Mesothelial cell of epicardium (in vitro differentiated cells): ENCODE data around the gene ZNF431. TPM values are rescaled to one million over a fixed set of nuclear protein-coding genes. Genes with fewer than 3 reads are reported as not detected.

ENCODE experiments used
- DNase-seq, 2 experiments: peaks; one replicate each; pipeline ENCODE4 v3.0.0; 2021; ENCODE audit warnings: low spot score in 2 of 2; ENCODE audit not compliant: unreplicated experiment in 2 of 2
- H3K27ac Mint-ChIP-seq: 2 replicates; pipeline ENCODE4 v1.8.0; 2021; ENCODE audit warnings: mixed read lengths
- H3K27me3 Mint-ChIP-seq: 2 replicates; pipeline ENCODE4 v1.8.0; 2021; ENCODE audit warnings: low read depth, mixed read lengths
- H3K36me3 Mint-ChIP-seq: 2 replicates; pipeline ENCODE4 v1.8.0; 2021; ENCODE audit warnings: mixed read lengths
- H3K4me1 Mint-ChIP-seq: 2 replicates; pipeline ENCODE4 v1.8.0; 2021; ENCODE audit warnings: mixed read lengths
- H3K4me3 Mint-ChIP-seq: 2 replicates; pipeline ENCODE4 v1.8.0; 2021; ENCODE audit warnings: mild to moderate bottlenecking, moderate library complexity, mixed read lengths
- H3K9me3 Mint-ChIP-seq: 2 replicates; pipeline ENCODE4 v1.8.0; 2021; ENCODE audit warnings: mixed read lengths
- total RNA-seq: library from RNA; stranded (reverse); gene quantifications from 3 replicates; pipeline ENCODE4 v1.2.1, GENCODE V29; 2021
- TF ChIP-seq, protein P1 (sequence below): fragments of 200-600 bp; sonication (generic); IDR thresholded peaks from one replicate; pipeline ENCODE4 v1.5.0; 2021; ENCODE audit warnings: antibody characterized with exemption; ENCODE audit not compliant: unreplicated experiment

Gene ZNF431
- 39.4 to 41.5 TPM (median 39.9 TPM) in 3 replicates for total RNA-seq

DNA sequence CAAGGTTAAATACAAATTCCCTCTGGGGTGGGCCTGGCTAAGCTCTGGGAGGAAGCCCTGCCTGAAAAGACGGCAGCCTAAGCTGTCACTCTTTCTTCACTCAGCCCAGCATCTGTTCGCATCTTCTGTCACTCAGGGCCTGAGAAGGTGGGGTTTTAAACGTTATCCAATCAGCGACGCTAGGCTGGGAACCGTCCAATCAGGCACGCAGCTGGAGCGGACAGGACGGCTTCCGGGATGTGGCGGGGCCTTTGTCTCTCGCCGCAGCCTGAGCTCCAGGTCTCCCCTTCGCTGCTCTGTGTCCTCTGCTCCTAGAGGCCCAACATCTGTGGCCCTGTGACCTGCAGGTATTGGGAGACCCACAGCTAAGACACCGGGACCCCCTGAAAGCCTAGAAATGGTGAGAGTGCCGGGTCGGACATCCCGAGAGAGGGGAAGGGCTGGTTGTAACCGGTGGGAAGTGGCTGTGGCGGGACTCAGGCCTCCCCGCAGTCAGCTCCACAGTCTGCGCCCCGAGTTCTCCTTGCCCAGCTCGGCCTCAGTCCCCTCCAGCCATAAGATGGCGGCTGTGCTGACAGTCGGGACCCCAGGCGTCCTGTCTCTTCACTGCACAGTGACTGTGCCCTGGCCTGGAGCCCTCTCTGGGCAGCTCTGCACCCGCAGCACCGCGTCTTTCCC lies at the start of gene ZNF431:
Gene ZNF431 (plus strand): TSS at position 254 of the 678 bp plus-strand sequence. CDS start 144 bp downstream, at position 398.
- Mint-ChIP-seq H3K36me3 (peaks cover 36% of the 10 kb centered on the region), H3K4me1 (peaks cover 20% of the 10 kb centered on the region), H3K4me3 (peak within 1 kb of the TSS; percentile 99), H3K27ac (peak within 1 kb of the TSS; percentile 100), H3K27me3 (no peaks in the 10 kb centered on the region), H3K9me3 (peaks cover 16% of the 10 kb centered on the region)
- peak; percentile 77 to 82 for DNase-seq
- TF ChIP-seq, protein P1, sequence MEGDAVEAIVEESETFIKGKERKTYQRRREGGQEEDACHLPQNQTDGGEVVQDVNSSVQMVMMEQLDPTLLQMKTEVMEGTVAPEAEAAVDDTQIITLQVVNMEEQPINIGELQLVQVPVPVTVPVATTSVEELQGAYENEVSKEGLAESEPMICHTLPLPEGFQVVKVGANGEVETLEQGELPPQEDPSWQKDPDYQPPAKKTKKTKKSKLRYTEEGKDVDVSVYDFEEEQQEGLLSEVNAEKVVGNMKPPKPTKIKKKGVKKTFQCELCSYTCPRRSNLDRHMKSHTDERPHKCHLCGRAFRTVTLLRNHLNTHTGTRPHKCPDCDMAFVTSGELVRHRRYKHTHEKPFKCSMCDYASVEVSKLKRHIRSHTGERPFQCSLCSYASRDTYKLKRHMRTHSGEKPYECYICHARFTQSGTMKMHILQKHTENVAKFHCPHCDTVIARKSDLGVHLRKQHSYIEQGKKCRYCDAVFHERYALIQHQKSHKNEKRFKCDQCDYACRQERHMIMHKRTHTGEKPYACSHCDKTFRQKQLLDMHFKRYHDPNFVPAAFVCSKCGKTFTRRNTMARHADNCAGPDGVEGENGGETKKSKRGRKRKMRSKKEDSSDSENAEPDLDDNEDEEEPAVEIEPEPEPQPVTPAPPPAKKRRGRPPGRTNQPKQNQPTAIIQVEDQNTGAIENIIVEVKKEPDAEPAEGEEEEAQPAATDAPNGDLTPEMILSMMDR = no peak

DNA sequence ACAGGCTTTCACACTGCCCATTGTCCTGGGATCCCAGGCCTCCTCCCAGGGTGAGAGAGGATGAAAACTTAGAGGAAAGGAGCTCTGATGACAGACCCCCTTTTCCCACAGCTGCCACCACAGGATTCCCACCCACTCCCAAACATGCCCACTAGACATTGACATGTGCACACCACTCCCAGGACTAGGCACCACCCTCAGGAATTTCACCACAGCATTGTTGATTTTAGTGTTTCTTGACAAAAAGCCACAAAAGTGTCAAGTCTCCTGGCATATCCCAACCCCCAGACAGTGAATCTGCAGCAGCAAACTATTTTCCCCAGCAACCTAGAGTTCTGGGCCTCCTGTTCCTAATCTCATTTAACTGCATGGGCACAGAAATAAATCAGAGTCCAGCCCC lies 49.7 kb upstream of the ZNF431 start:
- Mint-ChIP-seq H3K9me3 (no peaks in the 10 kb centered on the region), H3K36me3 (peaks cover 30% of the 10 kb centered on the region), H3K4me1 (peaks cover 38% of the 10 kb centered on the region), H3K27me3 (no peaks in the 10 kb centered on the region), H3K27ac (peak overlapping the region; percentile 81), H3K4me3 (no peak overlapping the region)
- DNase-seq = no peak
- TF ChIP-seq, protein P1 = no peak

DNA sequence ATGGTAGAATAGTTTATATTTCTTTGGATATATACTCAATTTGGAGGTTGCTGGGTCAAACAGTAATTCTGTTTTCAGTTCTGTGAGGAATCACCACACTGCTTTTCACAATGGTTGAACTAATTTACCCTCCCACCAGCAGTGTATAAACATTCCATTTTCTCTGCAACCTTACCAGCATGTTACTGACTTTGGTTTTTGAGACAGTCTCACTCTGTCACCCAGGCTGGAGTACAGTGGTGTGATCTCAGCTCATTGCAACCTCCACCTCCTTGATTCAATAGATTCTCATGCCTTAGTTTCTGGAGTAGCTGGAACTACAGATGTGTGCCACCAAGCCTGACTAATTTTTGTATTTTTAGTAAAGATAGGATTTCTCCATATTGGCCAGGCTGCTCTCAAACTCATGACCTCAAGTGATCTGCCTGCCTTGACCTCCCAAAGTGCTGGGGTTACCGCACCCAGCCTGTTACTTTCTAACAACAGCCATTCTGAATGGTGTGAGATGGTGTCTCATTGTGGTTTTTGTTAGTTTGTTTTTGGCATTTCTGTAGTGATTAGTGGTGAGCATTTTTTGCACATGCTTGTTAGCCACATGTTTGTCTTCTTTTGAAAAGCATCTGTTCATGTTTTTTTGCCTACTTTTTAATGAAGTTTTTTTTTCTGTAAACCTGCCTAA lies 47.4 kb upstream of the ZNF431 start:
- H3K4me1 Mint-ChIP-seq = peaks cover 54% of the 10 kb centered on the region
- peaks cover 28% of the 10 kb centered on the region for H3K36me3 Mint-ChIP-seq
- DNase-seq = no peak
- H3K27me3 Mint-ChIP-seq = no peaks in the 10 kb centered on the region
- peak overlapping the region; percentile 74 for H3K27ac Mint-ChIP-seq
- TF ChIP-seq, protein P1 = no peak
- H3K4me3 Mint-ChIP-seq = no peak overlapping the region
- H3K9me3 Mint-ChIP-seq = no peaks in the 10 kb centered on the region

DNA sequence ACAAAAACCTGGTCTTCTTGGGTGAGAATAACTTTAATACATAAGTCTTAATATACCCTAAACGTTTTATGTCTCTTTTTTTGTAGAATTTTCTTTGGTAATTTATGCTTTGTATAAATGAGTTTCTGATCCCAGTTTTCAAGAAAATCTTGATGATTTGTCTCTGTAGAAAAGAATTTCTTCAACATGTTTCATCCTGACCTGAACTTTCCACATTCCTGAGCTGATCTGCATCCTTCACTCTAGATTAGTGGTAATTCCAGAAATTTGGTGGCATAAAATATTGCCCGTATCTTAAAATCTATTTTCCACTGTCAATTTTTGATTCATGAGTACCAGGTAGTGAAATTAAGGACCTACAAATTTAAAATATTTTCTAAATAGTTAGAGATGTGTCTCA lies 43.5 kb upstream of the ZNF431 start:
- H3K27me3 Mint-ChIP-seq = no peaks in the 10 kb centered on the region
- H3K4me1 Mint-ChIP-seq = peaks cover 52% of the 10 kb centered on the region
- H3K9me3 Mint-ChIP-seq = no peaks in the 10 kb centered on the region
- TF ChIP-seq, protein P1 = no peak
- H3K27ac Mint-ChIP-seq = peak overlapping the region; percentile 94
- no peak for DNase-seq
- peaks cover 29% of the 10 kb centered on the region for H3K36me3 Mint-ChIP-seq
- H3K4me3 Mint-ChIP-seq = no peak overlapping the region

DNA sequence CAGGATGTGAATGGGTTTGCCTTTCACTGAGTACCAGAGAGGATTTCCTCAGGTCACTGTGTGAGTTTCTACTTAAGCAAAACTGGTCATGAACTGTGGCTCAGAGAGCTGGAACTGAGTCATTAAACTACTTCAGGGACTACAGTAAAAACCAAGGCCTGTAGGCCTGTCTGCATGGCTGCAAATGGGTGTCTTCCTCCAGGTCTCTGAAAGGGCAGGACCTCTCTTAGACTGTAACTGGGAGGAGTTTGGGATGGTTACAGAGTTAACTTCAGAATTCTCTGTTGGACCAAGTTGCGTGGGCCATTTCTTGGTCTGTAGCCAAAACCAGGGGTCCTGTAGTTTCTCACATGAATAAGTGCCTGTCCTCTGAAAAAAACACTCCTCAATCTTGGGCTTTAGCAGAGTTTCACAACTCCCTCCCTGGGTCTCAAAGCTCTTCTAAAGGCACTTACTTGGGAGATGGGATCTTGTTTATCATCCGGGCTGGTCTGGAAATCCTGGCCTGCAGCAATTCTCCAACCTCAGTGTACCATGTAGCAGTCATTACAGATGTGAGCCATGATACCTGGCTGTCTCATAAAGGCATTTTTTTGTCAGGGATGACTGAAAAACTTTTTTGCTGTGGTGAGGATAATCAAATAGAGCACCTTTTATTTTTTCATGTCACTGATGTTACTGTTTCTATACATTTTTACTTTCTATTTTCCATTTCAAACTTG lies 40.2 kb upstream of the ZNF431 start:
- peak overlapping the region; percentile 78 for H3K27ac Mint-ChIP-seq
- H3K27me3 Mint-ChIP-seq = no peaks in the 10 kb centered on the region
- TF ChIP-seq, protein P1 = no peak
- peaks cover 36% of the 10 kb centered on the region for H3K4me1 Mint-ChIP-seq
- H3K36me3 Mint-ChIP-seq = peaks cover 22% of the 10 kb centered on the region
- no peak overlapping the region for H3K4me3 Mint-ChIP-seq
- no peaks in the 10 kb centered on the region for H3K9me3 Mint-ChIP-seq
- DNase-seq = no peak
